ENCODE results near the gene MAN1C1. TPM values are rescaled to one million over a fixed set of nuclear protein-coding genes. Genes with fewer than 3 reads are reported as not detected.

MAN1C1 gene
- total RNA-seq, 1 donor from 2014 or later = 3.1 TPM

GRCh38 chr1:25804964-25805862, 188.6 kb downstream of the MAN1C1 start:
- DNase-seq = peak; percentile 58

- peak; percentile 74 for DNase-seq
Observed at GRCh38 chr1:25805863-25806225, 189.3 kb downstream of the MAN1C1 start.

GRCh38 chr1:25806418-25806817, 189.8 kb downstream of the MAN1C1 start:
- DNase-seq = peak; percentile 59

GRCh38 chr1:25807480-25808390, 191.1 kb downstream of the MAN1C1 start:
- DNase-seq = no peak

GRCh38 chr1:25808481-25809244, 192.1 kb downstream of the MAN1C1 start:
- DNase-seq = no peak

- DNase-seq = no peak
Observed at GRCh38 chr1:25809283-25809926, 192.8 kb downstream of the MAN1C1 start.

GRCh38 chr1:25809929-25810328, 193.3 kb downstream of the MAN1C1 start:
- DNase-seq = no peak

GRCh38 chr1:25810341-25811299, 194.0 kb downstream of the MAN1C1 start:
- peak; percentile 73 for DNase-seq

- DNase-seq = no peak
Observed at GRCh38 chr1:25811384-25812082, 194.9 kb downstream of the MAN1C1 start.

GRCh38 chr1:25813071-25813733, 196.6 kb downstream of the MAN1C1 start:
- DNase-seq = no peak

GRCh38 chr1:25813734-25814471, 197.3 kb downstream of the MAN1C1 start:
- no peak for DNase-seq

GRCh38 chr1:25814549-25815087, 198.0 kb downstream of the MAN1C1 start:
- no peak for DNase-seq

GRCh38 chr1:25815208-25816111, 198.9 kb downstream of the MAN1C1 start:
- no peak for DNase-seq

- no peak for DNase-seq
Observed at GRCh38 chr1:25816112-25816718, 199.6 kb downstream of the MAN1C1 start.

GRCh38 chr1:25817840-25818501, 201.4 kb downstream of the MAN1C1 start:
- peak; percentile 26 for DNase-seq

GRCh38 chr1:25818569-25818968, 202.0 kb downstream of the MAN1C1 start:
- DNase-seq = no peak
